ENCODE data around the gene DCAF8L1.

DNA sequence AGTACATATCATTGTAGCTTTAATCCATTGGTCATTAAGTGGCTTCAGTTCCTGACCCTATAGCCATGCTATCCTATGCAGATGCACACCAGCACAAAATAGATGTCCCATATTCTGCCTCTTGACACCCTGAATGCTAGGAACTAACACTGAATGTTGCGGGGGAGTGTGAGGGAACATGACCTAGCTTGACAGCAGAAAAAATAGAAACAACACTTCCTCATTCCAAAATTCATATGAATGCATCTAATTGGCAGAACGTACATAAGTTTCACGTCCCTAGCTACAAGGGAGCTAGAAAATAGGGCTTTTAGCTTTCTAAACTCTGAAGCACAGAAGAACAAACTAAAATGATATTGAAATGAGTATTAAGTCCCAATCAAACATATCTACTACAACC, 14.4 kb upstream of the DCAF8L1 start:
- TF ChIP-seq, protein P1, sequence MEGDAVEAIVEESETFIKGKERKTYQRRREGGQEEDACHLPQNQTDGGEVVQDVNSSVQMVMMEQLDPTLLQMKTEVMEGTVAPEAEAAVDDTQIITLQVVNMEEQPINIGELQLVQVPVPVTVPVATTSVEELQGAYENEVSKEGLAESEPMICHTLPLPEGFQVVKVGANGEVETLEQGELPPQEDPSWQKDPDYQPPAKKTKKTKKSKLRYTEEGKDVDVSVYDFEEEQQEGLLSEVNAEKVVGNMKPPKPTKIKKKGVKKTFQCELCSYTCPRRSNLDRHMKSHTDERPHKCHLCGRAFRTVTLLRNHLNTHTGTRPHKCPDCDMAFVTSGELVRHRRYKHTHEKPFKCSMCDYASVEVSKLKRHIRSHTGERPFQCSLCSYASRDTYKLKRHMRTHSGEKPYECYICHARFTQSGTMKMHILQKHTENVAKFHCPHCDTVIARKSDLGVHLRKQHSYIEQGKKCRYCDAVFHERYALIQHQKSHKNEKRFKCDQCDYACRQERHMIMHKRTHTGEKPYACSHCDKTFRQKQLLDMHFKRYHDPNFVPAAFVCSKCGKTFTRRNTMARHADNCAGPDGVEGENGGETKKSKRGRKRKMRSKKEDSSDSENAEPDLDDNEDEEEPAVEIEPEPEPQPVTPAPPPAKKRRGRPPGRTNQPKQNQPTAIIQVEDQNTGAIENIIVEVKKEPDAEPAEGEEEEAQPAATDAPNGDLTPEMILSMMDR (IDR thresholded peaks at IDR 0.05; ENCODE audit: insufficient read depth, low read length): no peak
- no peak for TF ChIP-seq POLR2AphosphoS5 (IDR thresholded peaks at IDR 0.05; ENCODE audit: low read depth)
- TF ChIP-seq, protein P2, sequence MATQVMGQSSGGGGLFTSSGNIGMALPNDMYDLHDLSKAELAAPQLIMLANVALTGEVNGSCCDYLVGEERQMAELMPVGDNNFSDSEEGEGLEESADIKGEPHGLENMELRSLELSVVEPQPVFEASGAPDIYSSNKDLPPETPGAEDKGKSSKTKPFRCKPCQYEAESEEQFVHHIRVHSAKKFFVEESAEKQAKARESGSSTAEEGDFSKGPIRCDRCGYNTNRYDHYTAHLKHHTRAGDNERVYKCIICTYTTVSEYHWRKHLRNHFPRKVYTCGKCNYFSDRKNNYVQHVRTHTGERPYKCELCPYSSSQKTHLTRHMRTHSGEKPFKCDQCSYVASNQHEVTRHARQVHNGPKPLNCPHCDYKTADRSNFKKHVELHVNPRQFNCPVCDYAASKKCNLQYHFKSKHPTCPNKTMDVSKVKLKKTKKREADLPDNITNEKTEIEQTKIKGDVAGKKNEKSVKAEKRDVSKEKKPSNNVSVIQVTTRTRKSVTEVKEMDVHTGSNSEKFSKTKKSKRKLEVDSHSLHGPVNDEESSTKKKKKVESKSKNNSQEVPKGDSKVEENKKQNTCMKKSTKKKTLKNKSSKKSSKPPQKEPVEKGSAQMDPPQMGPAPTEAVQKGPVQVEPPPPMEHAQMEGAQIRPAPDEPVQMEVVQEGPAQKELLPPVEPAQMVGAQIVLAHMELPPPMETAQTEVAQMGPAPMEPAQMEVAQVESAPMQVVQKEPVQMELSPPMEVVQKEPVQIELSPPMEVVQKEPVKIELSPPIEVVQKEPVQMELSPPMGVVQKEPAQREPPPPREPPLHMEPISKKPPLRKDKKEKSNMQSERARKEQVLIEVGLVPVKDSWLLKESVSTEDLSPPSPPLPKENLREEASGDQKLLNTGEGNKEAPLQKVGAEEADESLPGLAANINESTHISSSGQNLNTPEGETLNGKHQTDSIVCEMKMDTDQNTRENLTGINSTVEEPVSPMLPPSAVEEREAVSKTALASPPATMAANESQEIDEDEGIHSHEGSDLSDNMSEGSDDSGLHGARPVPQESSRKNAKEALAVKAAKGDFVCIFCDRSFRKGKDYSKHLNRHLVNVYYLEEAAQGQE (IDR thresholded peaks at IDR 0.05; ENCODE audit: insufficient replicate concordance, low read depth): no peak
- no peak for TF ChIP-seq GABPA (IDR thresholded peaks at IDR 0.05; ENCODE audit: low read depth)
- peak; percentile 79 for TF ChIP-seq SPI1 (IDR thresholded peaks at IDR 0.05; ENCODE audit: borderline replicate concordance, low read depth)
